HG03575 (cell line): ENCODE data around the gene PNLDC1.
"Not testable (repeated sequence)": the region's sequence is repeated elsewhere in the genome, so short reads cannot be mapped to it uniquely, and the experiment has no call there.

Experiments
- ATAC-seq: cut with Tn5 transposase; IDR thresholded peaks from one replicate; pipeline ENCODE4 v1.9.1; 2021; ENCODE audit not compliant: unreplicated experiment, insufficient number of reproducible peaks, low FRiP score; ENCODE audit errors: extremely low read depth

The PNLDC1 gene

DNA sequence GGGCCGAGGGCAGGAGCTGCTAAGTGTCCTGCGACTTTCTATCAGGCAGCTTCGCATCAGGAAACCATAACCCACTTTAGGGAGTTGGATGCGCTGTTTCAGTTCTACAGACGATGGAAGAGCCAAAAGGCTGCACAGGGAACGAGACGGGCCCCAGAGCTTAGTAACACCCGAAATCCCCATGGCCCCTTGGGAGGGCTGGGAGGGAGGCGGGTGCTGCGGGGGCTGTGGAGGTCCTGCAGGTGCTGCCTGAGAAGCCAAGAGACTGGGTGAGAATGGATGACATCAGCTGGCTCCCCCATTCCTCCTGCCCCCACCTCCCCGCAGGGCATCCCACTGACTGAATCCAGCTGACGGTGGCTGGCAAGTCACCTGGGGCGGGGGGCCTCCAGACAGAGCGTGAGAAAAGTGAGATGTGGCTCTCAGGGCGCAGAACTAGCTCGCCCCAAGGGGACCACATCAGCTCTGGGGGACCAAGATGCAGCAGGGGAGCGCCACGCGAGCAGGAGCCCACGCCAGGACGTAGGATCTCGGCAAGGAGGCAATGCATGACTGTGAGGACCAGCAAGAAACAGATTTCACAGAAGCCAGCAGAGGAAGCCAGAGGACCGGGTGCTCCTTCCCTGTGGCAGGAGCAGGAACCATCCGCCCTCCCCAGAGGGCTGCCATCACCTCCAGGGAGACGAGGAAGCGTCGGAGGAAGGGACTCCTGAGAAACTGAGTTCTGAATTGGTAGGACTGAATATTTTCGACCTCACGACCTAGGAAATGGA, 36.8 kb downstream of the PNLDC1 start:
- ATAC-seq = no peak

DNA sequence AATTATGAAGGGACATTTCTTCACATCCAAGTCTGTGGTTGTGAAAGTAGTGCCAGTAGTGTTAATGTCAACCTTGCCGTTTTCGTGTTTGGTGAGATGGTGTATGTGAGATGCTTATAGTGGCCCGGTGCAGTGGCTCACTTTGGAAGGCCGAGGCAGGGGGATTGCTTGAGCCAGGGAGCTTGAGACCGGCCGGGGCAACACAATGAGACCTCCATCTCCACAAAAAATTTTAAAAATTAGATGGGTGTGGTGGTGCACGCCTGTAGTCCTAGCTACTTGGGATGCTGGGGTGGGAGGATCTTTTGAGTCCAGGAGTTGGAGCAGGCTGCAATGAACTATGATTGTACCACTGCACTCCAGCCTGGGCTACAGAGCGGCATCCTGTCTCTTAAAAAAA, 37.4 kb downstream of the PNLDC1 start:
- ATAC-seq = no peak

DNA sequence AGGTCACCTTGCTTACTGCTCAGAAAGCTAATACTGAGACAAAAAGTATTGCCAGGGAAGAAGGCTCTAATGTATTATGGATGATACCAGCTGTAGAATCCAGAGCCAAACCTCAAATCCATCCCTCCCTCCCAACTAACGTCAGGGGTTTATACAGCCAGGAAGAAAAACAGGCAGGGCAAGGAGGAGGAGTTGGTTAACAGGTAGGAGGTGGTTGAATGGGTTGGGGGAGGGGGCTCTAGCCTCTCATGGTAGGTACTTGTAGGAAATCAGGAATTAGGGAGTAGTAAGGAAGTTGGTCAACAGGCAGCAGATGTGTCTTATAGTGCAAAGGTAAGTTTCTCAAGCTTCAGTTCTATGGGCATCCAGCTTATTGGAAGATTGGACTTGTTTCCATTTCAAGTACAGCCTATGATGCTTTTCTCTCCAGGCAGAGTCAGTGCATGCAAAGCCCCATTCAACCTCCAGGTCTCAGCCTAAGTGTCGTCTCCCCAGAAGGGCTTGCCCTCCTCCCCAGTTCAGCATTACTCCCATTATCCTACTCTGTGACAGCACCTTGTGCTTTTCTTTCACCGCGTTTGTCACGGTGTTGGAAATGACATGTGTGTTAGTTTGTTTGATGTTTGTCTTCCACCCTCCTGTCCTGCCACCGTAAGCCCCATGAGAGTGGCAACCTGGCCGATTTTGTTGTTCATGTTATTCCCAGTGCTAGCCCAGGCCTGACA, 38.1 kb downstream of the PNLDC1 start:
- ATAC-seq = no peak

DNA sequence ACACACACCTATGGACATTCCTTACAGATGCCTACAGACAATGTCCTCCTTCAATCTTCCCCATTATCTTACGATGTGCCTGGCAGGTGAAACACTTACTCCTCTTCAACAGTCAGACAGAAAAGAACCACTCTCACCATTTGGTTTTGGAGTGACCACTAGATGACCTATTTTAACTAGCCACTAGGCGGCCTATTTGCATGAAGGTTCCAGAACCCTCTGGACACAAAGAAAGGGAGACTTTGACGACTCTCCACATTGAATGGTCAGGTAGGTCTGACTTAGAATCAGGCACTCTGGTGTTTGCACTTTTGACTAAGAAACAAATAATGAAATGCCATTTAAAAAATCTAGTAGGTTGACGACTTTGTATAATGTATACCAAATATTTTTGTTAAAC, 42.0 kb downstream of the PNLDC1 start:
- ATAC-seq = no peak

DNA sequence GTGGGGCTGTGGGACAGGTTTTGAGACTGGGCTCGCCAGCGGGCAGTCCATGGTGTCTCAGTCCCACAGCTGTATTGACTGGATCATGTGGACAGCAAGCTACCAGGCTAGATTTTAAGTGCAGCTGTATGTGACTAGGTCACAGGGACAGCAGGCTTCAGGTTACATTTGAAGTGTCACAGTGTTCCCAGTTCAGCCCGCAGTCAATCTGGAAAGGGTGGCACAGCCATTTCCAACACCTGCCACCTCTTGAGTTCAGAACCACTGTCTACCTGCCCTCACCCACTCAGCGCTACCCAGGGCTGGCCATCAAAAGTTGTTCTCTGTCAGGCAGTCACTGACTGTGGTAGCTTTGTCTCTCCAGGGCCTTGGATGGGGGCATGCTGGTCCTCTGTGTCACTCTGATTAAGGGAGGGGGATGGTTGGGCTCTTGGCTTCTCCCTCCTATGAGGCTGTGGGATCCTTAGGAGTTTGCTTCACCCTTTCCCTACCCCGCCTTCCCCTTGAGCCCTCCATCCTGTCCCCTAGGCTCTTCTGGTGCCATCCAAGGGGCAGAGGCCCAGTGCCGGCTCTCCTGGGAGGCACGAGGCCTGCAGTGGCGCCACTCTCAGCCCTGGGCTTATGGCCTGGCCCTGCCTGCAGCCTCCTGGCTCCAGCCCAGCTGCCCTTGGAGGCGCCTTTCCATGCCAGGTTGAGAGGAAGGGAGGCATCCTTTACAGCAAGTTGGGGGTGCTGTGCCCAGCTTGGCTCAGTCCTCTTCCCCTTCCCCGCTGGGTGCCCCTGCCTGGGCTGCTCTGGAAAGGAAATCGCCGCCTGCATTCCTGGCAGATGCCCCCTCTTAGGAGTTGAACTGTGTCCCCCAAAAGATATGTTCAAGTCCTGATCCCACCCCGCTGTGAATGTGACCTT, 44.9 kb downstream of the PNLDC1 start:
- no peak for ATAC-seq

DNA sequence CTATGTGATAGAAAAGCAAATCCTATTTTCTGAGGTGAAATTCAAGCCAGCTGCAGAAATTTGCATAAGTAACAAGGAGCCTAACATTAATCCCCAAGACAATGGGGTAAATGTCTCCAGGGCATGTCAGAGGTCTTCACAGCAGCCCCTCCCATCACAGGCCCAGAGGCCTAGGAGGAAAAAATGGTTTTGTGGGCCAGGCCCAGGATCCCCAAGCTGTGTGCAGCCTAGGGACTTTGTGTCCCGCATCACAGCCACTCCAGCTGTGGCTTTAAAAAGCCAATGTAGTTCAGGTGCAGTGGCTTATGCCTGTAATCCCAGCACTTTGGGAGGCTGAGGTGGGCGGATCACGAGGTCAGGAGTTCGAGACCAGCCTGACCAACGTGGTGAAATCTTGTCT, 48.5 kb downstream of the PNLDC1 start:
- ATAC-seq = not testable (repeated sequence)

DNA sequence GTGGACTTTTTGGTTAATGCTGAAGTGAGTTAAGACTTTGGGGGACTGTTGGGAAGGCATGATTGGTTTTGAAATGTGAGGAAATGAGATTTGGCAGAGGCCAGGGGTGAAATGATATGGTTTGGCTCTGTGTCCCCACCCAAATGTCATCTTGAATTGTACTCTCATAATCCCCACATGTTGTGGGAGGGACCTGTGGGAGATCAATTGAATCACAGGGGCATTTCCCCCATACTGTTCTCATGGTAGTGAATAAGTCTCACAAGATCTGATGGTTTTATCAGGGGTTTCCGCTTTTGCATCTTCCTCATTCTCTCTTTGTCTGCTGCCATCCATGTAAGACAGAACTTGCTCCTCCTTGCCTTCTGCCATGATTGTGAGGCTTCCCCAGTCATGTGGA, 49.8 kb downstream of the PNLDC1 start:
- not testable (repeated sequence) for ATAC-seq

DNA sequence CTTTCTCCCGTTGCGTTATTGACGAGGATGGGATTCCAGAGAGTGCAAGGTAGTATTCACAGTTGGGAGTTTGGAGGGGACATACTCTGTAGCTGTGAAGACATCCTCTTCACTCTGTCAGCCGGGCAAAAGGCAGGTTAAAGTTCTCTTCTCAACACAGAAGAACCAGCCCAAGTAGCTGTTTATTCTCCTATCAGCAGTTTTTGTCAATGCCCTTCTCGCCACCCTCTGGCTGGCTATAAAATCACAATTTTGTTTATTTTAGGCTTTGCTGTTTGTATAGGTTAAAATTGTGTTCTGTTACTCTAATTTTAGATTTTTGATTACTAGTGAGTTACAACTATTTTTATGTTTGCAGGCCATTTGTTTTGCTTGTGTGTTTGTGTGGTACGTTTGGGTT, 52.8 kb downstream of the PNLDC1 start:
- no peak for ATAC-seq

DNA sequence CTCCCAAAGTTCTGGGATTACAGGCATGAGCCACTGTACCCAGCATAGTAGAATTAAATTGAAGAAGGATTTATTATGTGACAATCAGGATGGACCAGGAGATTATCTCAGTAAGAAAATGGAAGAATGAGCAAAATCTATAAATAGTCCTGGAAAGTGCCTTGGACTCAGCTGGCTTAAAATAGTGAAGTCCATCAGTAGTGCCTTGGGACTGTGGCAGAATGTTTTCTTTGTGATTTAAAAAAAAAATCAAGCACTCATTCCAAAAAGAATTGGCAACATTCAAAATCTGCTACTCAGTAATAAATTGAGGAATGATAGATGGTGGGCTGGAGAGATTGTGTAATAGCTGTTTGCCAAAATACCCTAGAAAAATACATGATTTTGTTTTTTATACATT, 53.7 kb downstream of the PNLDC1 start:
- no peak for ATAC-seq

DNA sequence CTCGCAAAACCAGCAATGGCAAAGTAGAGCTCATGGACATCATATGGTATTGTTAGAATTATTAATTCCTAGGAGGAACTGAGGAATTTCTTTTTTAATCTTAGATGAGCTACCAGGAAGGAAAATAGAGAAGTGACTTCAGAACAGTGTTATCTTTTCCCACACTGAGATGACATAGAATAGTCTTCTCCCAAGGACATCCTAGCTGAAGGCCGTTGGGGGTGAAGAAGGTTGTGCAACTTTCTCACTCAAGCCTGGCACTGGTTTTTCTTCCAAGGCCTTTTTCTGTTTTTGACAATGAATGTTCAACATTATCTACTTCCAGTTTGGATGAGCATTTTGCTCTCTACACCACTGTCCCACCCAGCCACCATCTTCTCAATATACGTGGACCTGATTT, 54.9 kb downstream of the PNLDC1 start:
- ATAC-seq = no peak

DNA sequence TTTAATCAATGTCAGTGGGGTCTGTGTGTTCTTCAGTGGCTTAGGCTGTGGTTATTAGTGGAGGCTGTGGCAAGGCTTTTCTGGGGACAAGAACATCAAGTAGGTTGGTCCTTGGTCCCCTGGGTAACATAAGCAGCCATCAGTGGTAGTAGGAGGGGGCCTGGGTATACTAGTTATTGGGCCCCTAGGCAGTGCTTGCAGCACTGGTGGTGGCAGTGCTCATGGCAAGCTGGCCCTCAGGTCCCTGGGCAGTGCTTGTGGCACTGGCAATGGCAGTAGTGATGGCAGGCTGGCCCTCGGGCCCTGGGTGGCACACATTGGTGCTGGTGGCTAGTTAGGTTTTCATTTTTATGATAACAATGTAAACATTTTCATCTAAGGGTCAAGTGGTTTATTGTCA, 58.2 kb downstream of the PNLDC1 start:
- no peak for ATAC-seq

DNA sequence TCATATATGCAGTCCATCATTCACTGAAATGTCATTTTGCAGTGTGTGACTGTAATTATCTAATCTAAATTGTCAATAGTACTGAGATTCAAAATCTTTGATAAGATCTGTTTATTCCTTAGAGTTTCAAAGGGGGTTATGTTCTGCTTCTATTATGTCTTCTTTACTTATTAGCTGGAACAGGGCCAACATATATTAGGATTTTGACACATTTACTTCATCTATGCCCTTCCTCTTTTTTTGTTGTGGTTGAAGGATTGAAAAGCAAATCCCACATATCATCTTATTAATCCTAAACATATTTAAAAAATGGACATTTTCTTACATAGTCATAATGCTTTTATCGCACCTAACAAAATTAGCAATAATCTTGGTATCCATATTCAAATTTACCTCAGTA, 60.4 kb downstream of the PNLDC1 start:
- no peak for ATAC-seq

DNA sequence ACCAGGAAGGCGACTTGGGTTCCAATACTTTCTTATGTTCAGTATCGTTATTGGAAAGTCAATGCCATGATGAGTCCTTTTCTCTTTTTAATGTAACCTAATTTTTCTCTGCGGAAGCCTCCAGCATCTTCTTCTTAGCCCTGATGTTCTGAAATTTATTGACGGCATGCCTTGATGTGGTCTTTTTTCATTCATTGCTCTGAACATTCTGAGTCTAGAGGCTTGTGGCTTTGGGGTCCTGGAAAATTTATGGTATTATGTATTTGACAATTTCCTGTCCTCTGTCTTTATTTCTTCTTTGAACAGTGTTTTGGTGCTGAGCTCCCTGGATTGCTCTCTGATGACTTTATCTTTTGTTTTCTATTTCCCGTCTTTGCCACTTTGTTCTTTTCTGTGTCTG, 62.0 kb downstream of the PNLDC1 start:
- no peak for ATAC-seq

DNA sequence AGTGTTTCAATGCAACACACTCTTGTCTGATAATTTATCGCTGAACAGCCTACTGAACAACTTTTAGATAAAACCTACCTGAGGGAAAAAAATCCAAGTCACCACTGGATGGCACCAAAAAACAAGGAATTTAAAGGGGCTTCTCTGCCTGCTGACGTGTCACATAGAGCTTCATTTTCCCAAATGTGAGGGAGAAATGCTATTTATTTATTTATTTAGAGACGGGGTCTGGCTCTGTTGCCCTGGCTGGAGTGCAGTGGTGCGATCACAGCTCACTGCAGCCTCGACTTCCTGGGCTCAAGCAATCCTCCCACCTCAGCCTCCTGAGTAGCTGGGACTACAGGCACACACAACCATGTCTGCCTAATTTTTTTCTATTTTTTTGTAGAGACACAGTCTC, 63.3 kb downstream of the PNLDC1 start:
- ATAC-seq = not testable (repeated sequence)

DNA sequence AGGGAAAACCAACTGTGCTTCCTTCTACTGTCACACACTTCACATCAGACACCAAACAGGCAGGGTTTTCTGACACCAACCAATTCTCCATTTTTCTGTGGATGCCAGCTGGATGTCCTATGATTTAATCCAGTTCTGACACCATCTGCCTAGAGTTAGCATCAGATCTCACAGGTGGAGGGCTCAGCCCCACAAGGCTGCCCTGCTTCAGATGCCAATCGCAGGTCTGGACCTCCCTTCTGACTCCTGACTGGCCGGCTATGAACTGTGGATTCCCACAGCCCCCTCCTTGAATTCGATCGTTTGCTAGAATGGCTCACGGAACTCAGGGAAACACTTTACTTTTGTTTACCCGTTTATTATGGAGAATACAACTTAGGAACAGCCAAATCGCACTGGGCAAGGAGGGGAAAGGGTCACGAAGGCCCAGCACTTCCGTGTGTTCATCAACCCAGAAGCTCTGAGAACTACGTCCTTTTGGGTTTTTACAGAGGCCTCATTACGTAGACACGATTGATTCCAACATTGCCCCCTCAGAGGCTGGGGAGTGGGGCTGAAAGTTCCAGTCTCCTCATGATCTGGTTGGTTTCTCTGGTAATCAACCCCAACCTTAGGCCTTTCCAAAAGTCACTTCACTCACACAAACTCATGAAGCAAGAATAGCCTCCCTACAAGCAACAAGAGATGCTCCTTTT, 65.3 kb downstream of the PNLDC1 start:
- ATAC-seq = no peak

DNA sequence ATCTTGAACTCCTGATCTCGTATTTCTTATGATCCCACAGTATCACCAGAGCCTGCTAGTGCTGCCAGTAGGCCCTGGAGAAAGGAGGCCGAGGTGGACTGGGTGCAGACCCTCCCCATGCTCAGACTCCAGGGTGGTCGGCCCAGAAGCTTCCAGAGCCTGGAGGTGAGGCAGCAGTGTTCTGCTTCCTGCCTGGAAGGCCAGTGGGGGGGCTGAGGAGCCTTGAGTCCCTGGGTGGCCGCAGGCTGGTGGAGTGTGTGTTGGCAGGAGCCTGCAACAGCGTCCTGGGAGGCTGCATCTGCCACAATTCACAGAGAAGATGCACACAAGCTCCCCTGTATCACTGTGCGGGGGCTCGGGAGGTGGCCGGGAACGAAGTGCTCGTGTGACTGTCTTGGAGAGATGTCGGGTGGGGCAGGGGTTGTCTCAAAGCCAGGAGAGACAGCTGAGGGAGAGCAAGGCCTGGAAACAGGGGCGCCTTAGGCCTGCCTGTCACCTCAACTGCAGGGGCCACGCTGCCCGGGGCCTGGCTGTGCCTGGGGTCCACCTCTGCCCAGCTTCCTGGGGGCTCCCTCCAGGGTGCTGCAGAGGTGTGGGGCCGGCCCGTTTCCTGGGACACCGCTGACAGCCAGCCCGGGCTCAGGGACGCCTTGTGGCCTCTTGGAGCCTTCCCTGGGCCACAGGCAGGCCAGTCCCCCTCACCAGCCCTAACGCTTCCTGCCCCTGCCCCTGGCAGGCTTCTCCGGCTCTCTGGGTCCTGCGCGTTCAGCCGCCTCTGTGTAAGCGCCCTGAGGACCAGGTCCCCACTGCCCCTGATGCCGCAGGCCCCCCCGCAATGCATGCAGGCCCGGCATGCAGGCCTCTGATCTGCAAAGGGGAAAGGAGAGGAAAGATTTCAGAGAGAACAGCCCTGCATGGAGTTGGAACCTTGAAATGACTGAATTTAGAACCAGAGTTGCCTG, 66.5 kb downstream of the PNLDC1 start:
- no peak for ATAC-seq
